ENCODE results near the gene SLC5A10. TPM values are rescaled to one million over a fixed set of nuclear protein-coding genes. Genes with fewer than 3 reads are reported as not detected.
A peak's percentile ranks its signal among the peaks of the same experiment; 100 is the strongest.

The SLC5A10 gene
- total and polyA plus RNA-seq, 8 donors = 0.60 to 1.0 (median 0.77) TPM; not detected in 2

DNA sequence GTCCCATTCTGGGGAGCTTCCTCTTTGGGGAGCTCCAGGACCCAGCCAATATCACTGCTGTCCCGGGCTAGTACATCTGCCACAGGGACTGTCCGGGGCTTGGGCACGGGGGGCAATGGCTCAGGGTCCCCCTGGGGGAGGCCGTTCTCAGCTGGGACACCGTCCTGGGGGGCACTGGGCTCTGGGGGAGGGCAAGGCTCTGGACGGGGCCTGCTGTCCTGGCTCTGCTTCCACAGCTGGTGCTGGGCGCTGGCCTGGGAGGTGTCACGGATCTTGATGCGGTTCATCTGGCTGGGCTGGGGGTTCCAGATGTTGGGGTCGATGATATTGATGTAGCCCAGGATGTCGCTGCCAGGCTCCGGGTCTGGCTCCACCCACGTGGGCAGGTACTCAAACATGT, 26.1 kb downstream of the SLC5A10 start:
- no peaks in the 10 kb centered on the region for H3K4me1 ChIP-seq
- intact Hi-C loops (cut with DNase I) = no loop called here
- DNase-seq (peak in 1 of 4 donors; percentile 71), ATAC-seq (no peak)
- peaks cover 0 to 49% of the 10 kb centered on the region in 2 donors for H3K36me3 ChIP-seq
- TF ChIP-seq CTCF (IDR thresholded peaks at IDR 0.05) = no peak
- no peaks in the 10 kb centered on the region for H3K27me3 ChIP-seq
- no peaks in the 10 kb centered on the region for H3K9me3 ChIP-seq
- H3K4me3 ChIP-seq = no peak overlapping the region
- no peak overlapping the region for H3K27ac ChIP-seq

- intact Hi-C loops (cut with DNase I) = no loop called here
These were observed 26.7 kb downstream of the SLC5A10 start for GRCh38 chr17:18978655-18979054.

DNA sequence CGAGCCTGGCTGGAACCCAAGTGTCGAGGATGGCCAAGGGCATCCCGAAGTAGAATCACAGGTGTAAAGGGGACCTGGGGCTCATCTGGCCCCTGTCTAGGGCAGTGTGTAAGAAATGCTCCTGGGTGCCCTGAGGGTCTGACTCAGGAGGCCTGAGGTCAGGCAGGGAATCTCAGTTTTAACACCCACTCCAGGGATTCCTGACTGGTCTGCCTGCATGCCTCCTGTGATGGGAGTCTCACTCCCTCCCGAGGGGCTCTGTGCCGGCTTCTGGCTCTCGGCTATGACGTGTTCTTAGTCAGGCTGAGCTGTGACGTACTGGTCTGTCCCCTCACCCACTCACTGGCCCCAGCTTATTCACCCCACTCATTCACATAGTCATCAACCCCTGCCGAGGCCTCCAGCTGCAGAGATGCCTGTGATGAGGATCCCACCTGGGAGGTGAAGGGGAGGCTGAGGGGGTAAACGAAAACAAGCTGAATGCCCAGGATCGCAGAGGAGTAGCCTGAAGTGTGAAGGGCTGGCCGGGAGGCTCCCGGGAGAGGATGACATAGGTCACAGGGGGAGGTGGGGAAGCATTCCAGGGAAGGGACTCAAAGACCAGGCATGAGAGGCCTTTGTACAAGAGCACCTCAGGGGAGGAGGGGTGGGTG, 28.8 kb downstream of the SLC5A10 start:
- ATAC-seq (no peak), DNase-seq (no peak)
- no peak for TF ChIP-seq CTCF (IDR thresholded peaks at IDR 0.05)
- Histone ChIP-seq H3K36me3 (peaks cover 0 to 57% of the 10 kb centered on the region in 2 donors), H3K4me3 (no peak overlapping the region), H3K27ac (no peak overlapping the region), H3K4me1 (no peaks in the 10 kb centered on the region), H3K27me3 (no peaks in the 10 kb centered on the region), H3K9me3 (no peaks in the 10 kb centered on the region)
- intact Hi-C loops (cut with DNase I) = no loop called here

More at GRCh38 chr17:18978655-18979054, 26.7 kb downstream of the SLC5A10 start:
- Histone ChIP-seq H3K4me1 (no peaks in the 10 kb centered on the region), H3K27me3 (no peaks in the 10 kb centered on the region), H3K9me3 (no peaks in the 10 kb centered on the region), H3K36me3 (peaks cover 0 to 49% of the 10 kb centered on the region in 2 donors), H3K27ac (no peak overlapping the region), H3K4me3 (no peak overlapping the region)
- ATAC-seq (no peak), DNase-seq (no peak)
- no peak for TF ChIP-seq CTCF (IDR thresholded peaks at IDR 0.05)

DNA sequence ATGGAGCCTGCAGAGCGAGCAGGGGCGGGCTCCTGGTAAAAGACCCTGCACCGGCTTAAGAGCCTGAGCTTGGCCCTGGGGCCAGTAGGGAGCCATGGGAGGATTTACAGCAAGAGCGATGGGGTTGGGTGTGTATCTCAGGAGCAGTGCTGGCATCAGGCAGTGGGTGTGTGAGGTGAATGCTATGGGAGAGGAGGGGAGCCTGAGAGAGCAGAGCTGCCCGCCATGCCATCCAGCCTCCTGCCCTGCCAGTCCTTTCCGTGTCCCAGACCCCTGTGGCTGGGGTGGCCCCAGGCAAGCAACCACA, 29.3 kb downstream of the SLC5A10 start:
- no peak for ATAC-seq
- Histone ChIP-seq H3K27ac (no peak overlapping the region), H3K4me3 (no peak overlapping the region), H3K27me3 (no peaks in the 10 kb centered on the region), H3K4me1 (no peaks in the 10 kb centered on the region), H3K36me3 (peaks cover 0 to 61% of the 10 kb centered on the region in 2 donors), H3K9me3 (no peaks in the 10 kb centered on the region)
- intact Hi-C loops (cut with DNase I) = no loop called here
- no peak for TF ChIP-seq CTCF (IDR thresholded peaks at IDR 0.05)
- DNase-seq = no peak

- H3K36me3 ChIP-seq = peaks cover 0 to 55% of the 10 kb centered on the region in 2 donors
- no peak overlapping the region for H3K27ac ChIP-seq
- no peaks in the 10 kb centered on the region for H3K27me3 ChIP-seq
- DNase-seq (peak in 2 of 4 donors; percentile 37 to 81), ATAC-seq (peak; percentile 39)
- H3K9me3 ChIP-seq = no peaks in the 10 kb centered on the region
- no peak overlapping the region for H3K4me3 ChIP-seq
- TF ChIP-seq CTCF (IDR thresholded peaks at IDR 0.05) = no peak
- intact Hi-C loops (cut with DNase I) = no loop called here
- H3K4me1 ChIP-seq = no peaks in the 10 kb centered on the region
These were observed 29.9 kb downstream of the SLC5A10 start for GRCh38 chr17:18981642-18982424.

All from left lung (tissue), 10 donors.